Keratinocyte (primary cell): Measurements from ENCODE around the gene LRPPRC. TPM values are rescaled to one million over a fixed set of nuclear protein-coding genes. Genes with fewer than 3 reads are reported as not detected.

Source experiments
- DNase-seq: peaks from one replicate; pipeline ENCODE4 v3.0.0-alpha.2; 2011; ENCODE audit warnings: low read depth, missing footprints, low spot score
- FAIRE-seq: peaks from 2 replicates; lab custom pipeline; 2011; peaks lifted over from hg19 to GRCh38; lab: Jason Lieb, UNC
- H2AFZ ChIP-seq: 2 replicates; pipeline ENCODE4 v1.6.0; 2012; ENCODE audit warnings: low read length, control low read depth, inconsistent platforms; ENCODE audit not compliant: control insufficient read depth
- H3K27ac ChIP-seq: 2 replicates; pipeline ENCODE4 v1.5.1; 2011; ENCODE audit warnings: low read length; ENCODE audit not compliant: control insufficient read depth, insufficient read depth
- H3K27me3 ChIP-seq: 3 replicates; pipeline ENCODE4 v1.6.0; 2011; ENCODE audit warnings: low read length; ENCODE audit not compliant: control insufficient read depth, insufficient read depth; ENCODE audit errors: extremely low read depth
- H3K36me3 ChIP-seq, 2 experiments: 2 replicates in 1 of 2; 3 replicates in 1 of 2; pipeline ENCODE4 v1.5.1; 2011; ENCODE audit warnings: low read length in 2 of 2, mild to moderate bottlenecking in 1 of 2; ENCODE audit not compliant: control insufficient read depth in 2 of 2, insufficient read depth in 2 of 2; ENCODE audit errors: extremely low read depth in 1 of 2
- H3K4me1 ChIP-seq: 3 replicates; pipeline ENCODE4 v1.5.1; 2011; ENCODE audit warnings: low read length; ENCODE audit not compliant: control insufficient read depth, insufficient read depth; ENCODE audit errors: extremely low read depth
- H3K4me2 ChIP-seq: 3 replicates; pipeline ENCODE4 v1.6.0; 2011; ENCODE audit warnings: low read depth, low read length; ENCODE audit not compliant: control insufficient read depth, insufficient read depth; ENCODE audit errors: extremely low read depth
- H3K4me3 ChIP-seq, 3 experiments: fragments of 200-600 bp in 1 of 3; sonication (generic) in 1 of 3; 2 replicates in 2 of 3; 3 replicates in 1 of 3; pipeline ENCODE4 v1.5.1; 2011 to 2016; ENCODE audit warnings: low read length in 3 of 3, mild to moderate bottlenecking in 3 of 3, control low read depth in 2 of 3, inconsistent platforms in 1 of 3, low read depth in 1 of 3, mixed read lengths in 1 of 3, mixed run types in 1 of 3, moderate library complexity in 1 of 3; ENCODE audit not compliant: control insufficient read depth in 2 of 3, insufficient read depth in 2 of 3; ENCODE audit errors: extremely low read depth in 1 of 3
- H3K79me2 ChIP-seq: 2 replicates; pipeline ENCODE4 v1.6.0; 2012; ENCODE audit warnings: low read length; ENCODE audit not compliant: control insufficient read depth, insufficient read depth
- H3K9ac ChIP-seq: 3 replicates; pipeline ENCODE4 v1.6.0; 2011; ENCODE audit warnings: low read length; ENCODE audit not compliant: control insufficient read depth, insufficient read depth; ENCODE audit errors: extremely low read depth
- H3K9me1 ChIP-seq: 3 replicates; pipeline ENCODE4 v1.6.0; 2011; ENCODE audit warnings: low read length; ENCODE audit not compliant: control insufficient read depth, insufficient read depth; ENCODE audit errors: extremely low read depth
- H3K9me3 ChIP-seq: 2 replicates; pipeline ENCODE4 v1.5.1; 2012; ENCODE audit warnings: low read depth, low read length; ENCODE audit not compliant: control insufficient read depth
- H4K20me1 ChIP-seq: 3 replicates; pipeline ENCODE4 v1.6.0; 2011; ENCODE audit warnings: low read length; ENCODE audit not compliant: control insufficient read depth, insufficient read depth; ENCODE audit errors: extremely low read depth
- EZH2 ChIP-seq: IDR thresholded peaks from one replicate; pipeline ENCODE4 v1.6.1; 2012; ENCODE audit warnings: inconsistent platforms, mild to moderate bottlenecking, low read length, moderate library complexity
- dilution Hi-C: fragments of 300-500 bp; cut with MboI; formaldehyde crosslinking; loops from one replicate; pipeline ENCODE4 v1.7.0; 2020; ENCODE audit warnings: low sequenced_read_pairs; ENCODE audit not compliant: extremely low pct_ligation_motif_present
- polyA plus RNA-seq, 5 experiments: library from polyadenylated mRNA; depleted of rRNA in 3 of 5; stranded (reverse) in 3 of 5; stranded (forward) in 1 of 5; unstranded in 1 of 5; fragments of >200 nt; gene quantifications; 1 replicate in 1 of 5; 2 replicates in 3 of 5; 3 replicates in 1 of 5; pipeline versions ENCODE4 v1.2.1 to v1.2.3, GENCODE V29; 2011 to 2012; ENCODE audit warnings: missing spikeins in 2 of 5, low read depth in 1 of 5, low replicate concordance in 1 of 5
- small RNA-seq, 3 experiments: library from RNA; depleted of rRNA; stranded (forward); fragments of <200 nt; gene quantifications; one replicate each; pipeline ENCODE3, GENCODE V24; 2012; ENCODE audit warnings: low read depth in 3 of 3, low replicate concordance in 1 of 3; ENCODE audit not compliant: insufficient read length in 3 of 3
- TF ChIP-seq, protein P1 (sequence below), 3 experiments: IDR thresholded peaks in 1 of 3; conservative IDR thresholded peaks in 1 of 3; optimal IDR thresholded peaks in 1 of 3; 2 replicates in 2 of 3; 3 replicates in 1 of 3; pipeline versions ENCODE3 to v1.5.1; 2011; ENCODE audit warnings: low read length in 3 of 3, mild to moderate bottlenecking in 3 of 3, moderate library complexity in 2 of 3, control low read depth in 1 of 3, inconsistent platforms in 1 of 3; ENCODE audit not compliant: insufficient read depth in 2 of 3; ENCODE audit errors: extremely low read depth in 1 of 3

The LRPPRC gene
- polyA plus RNA-seq, 1 donor (not counting 4 experiments of a cell fraction or from before 2014, with no cell fraction given), result 115 TPM

DNA sequence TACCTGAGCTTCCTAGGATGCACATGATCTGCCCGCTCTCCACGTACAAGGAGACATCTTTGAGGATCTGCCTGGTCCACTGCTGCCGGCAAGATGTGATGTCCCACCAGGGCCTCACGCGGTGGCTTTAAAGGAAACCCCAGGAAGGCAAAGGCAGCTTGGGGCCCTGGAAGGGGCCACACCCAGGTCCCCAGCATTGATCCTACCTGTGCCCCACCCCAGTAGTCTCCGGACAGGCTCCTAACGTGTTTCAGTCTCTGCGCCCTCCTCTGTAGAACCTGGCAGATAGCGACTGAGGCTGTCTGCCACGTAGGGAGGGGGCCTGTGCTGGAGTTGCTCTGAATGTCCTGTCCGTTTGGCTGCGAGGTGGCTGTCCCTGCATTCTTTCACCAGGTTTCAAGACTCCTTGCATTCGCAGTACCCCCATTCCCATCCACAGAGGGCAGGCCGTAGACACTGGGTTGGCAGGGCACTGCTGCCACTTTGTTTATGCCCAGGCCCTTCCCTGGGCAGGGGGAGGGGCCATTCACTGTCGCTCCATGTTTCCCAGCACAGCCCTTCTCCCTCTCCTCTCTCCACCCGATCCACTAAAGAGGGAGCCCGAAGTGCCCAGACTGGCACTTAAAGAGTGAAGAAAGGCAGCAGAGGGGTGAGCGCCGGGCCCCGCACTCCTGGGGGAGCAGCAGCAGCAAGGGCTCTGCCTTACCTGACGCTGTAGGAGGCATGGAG, 157.8 kb downstream of the LRPPRC start:
- peaks cover 5% of the 10 kb centered on the region for H3K4me1 ChIP-seq
- no peaks in the 10 kb centered on the region for H3K79me2 ChIP-seq
- H4K20me1 ChIP-seq, result no peaks in the 10 kb centered on the region
- H3K27me3 ChIP-seq, result peaks cover 8% of the 10 kb centered on the region
- H2AFZ ChIP-seq, result no peak overlapping the region
- H3K9me1 ChIP-seq, result no peaks in the 10 kb centered on the region
- no peak overlapping the region for H3K4me2 ChIP-seq
- no peak for DNase-seq
- no peaks in the 10 kb centered on the region for H3K36me3 ChIP-seq
- dilution Hi-C loops, result no loop called here
- no peak for TF ChIP-seq EZH2
- TF ChIP-seq, protein P1, sequence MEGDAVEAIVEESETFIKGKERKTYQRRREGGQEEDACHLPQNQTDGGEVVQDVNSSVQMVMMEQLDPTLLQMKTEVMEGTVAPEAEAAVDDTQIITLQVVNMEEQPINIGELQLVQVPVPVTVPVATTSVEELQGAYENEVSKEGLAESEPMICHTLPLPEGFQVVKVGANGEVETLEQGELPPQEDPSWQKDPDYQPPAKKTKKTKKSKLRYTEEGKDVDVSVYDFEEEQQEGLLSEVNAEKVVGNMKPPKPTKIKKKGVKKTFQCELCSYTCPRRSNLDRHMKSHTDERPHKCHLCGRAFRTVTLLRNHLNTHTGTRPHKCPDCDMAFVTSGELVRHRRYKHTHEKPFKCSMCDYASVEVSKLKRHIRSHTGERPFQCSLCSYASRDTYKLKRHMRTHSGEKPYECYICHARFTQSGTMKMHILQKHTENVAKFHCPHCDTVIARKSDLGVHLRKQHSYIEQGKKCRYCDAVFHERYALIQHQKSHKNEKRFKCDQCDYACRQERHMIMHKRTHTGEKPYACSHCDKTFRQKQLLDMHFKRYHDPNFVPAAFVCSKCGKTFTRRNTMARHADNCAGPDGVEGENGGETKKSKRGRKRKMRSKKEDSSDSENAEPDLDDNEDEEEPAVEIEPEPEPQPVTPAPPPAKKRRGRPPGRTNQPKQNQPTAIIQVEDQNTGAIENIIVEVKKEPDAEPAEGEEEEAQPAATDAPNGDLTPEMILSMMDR (optimal IDR thresholded peaks at IDR 0.05 in 1 of 3, IDR thresholded peaks at IDR 0.05 in 1 of 3, conservative IDR thresholded peaks at IDR 0.05 in 1 of 3; ENCODE audit: extremely low read depth in 1 of 3, insufficient read depth in 2 of 3, low read length in 3 of 3), result no peak
- H3K9me3 ChIP-seq, result no peaks in the 10 kb centered on the region
- no peak for FAIRE-seq
- H3K9ac ChIP-seq, result no peak overlapping the region
- H3K27ac ChIP-seq, result no peak overlapping the region
- no peak overlapping the region for H3K4me3 ChIP-seq

DNA sequence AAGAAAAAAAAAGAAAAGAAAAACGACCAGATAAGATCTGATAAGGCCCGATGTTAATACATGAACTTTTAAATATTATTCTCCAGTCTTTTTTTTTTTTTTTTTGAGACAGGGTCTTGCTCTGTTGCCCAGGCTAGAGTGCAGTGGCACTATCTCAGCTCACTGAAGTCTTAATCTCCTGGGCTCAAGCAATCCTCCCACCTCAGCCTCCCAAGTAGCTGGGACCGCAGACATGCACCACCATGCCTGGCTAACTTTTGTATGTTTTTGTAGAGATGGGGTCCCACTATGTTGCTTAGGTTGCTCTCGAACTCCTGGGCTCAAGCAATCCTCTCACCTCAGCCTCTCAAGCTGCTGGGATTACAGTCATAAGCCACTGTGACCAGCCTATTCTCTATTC, 158.8 kb downstream of the LRPPRC start:
- Histone ChIP-seq H3K4me2 (no peak overlapping the region), H2AFZ (no peak overlapping the region), H3K9ac (no peak overlapping the region), H3K4me3 (no peak overlapping the region), H3K4me1 (peaks cover 5% of the 10 kb centered on the region), H3K9me3 (no peaks in the 10 kb centered on the region), H3K79me2 (no peaks in the 10 kb centered on the region), H3K27me3 (peaks cover 9% of the 10 kb centered on the region), H3K27ac (no peak overlapping the region), H3K36me3 (no peaks in the 10 kb centered on the region), H3K9me1 (no peaks in the 10 kb centered on the region), H4K20me1 (no peaks in the 10 kb centered on the region)
- TF ChIP-seq, protein P1 (optimal IDR thresholded peaks at IDR 0.05 in 1 of 3, IDR thresholded peaks at IDR 0.05 in 1 of 3, conservative IDR thresholded peaks at IDR 0.05 in 1 of 3; ENCODE audit: extremely low read depth in 1 of 3, insufficient read depth in 2 of 3, low read length in 3 of 3), result no peak
- TF ChIP-seq EZH2, result no peak
- FAIRE-seq (no peak), DNase-seq (no peak)
- dilution Hi-C loops, result no loop called here

Small RNA genes lying within 50 kb of the gene (small RNA-seq; reads per million reads assigned to genes)
- 0 reads per million in 3 experiments for gene RN7SL455P
- gene RNU6-1048P, result 0 reads per million in 3 experiments

Other genes with a start within 250 kb of the LRPPRC start
- 12.1 to 29.9 TPM (median 16.4 TPM) in 3 replicates for gene DYNC2LI1, start 221.9 kb downstream of the LRPPRC start, polyA plus RNA-seq
- gene ABCG5, start 157.2 kb downstream of the LRPPRC start, polyA plus RNA-seq, result not detected in 3 replicates
- not detected in 3 replicates for gene ABCG8, start 157.0 kb downstream of the LRPPRC start, polyA plus RNA-seq
- 14.6 to 34.5 TPM (median 23.0 TPM) in 3 replicates for gene PPM1B, start 172.9 kb upstream of the LRPPRC start, polyA plus RNA-seq